Panc1 (cell line): ENCODE measurements around the gene HEG1. TPM values are rescaled to one million over a fixed set of nuclear protein-coding genes. Genes with fewer than 3 reads are reported as not detected.
A peak's percentile ranks its signal among the peaks of the same experiment; 100 is the strongest.

Experiments used
- ATAC-seq: fragments of 200-7000 bp; cut with Tn5 transposase; 2 replicates; pipeline ENCODE4 v1.9.1; 2020; ENCODE audit warnings: mild to moderate bottlenecking, moderate library complexity
- BruUV-seq: library from RNA; stranded (reverse); fragments of 400-500 nt; replicated peaks from 2 replicates; lab custom pipeline; 2021; lab: Mats Ljungman, UMichigan
- CTCF ChIA-PET: fragments of 300-600 bp; sonication (Branson Sonifier 250); formaldehyde crosslinking; loops from one replicate; lab custom pipeline; 2022; ENCODE audit warnings: antibody characterized with exemption; lab: Charles Lee
- POLR2A ChIA-PET: fragments of 300-600 bp; sonication (Branson Sonifier 250); formaldehyde crosslinking; loops from one replicate; lab custom pipeline; 2022; ENCODE audit warnings: antibody characterized with exemption; lab: Charles Lee
- DNase-seq: peaks from one replicate; pipeline ENCODE4 v3.0.0-alpha.2; 2010; ENCODE audit warnings: low read depth, low spot score
- H3K27ac ChIP-seq: 2 replicates; pipeline ENCODE4 v1.5.1; 2011; ENCODE audit warnings: mild to moderate bottlenecking, low read length, inconsistent platforms
- H3K27me3 ChIP-seq: fragments of 200-500 bp; sonication (Bioruptor generic); 2 replicates; pipeline ENCODE4 v1.6.0; 2014; ENCODE audit warnings: low read length, inconsistent platforms; ENCODE audit not compliant: control insufficient read depth, insufficient read depth
- H3K36me3 ChIP-seq: fragments of 200-500 bp; sonication (Bioruptor generic); 2 replicates; pipeline ENCODE4 v1.5.1; 2014; ENCODE audit warnings: inconsistent platforms, mild to moderate bottlenecking, low read length, moderate library complexity; ENCODE audit not compliant: control insufficient read depth, insufficient read depth
- H3K4me1 ChIP-seq: 2 replicates; pipeline ENCODE4 v1.5.1; 2011; ENCODE audit warnings: inconsistent platforms, mild to moderate bottlenecking, low read length, moderate library complexity; ENCODE audit not compliant: control insufficient read depth, insufficient read depth
- H3K4me3 ChIP-seq, 2 experiments: 2 replicates each; pipeline ENCODE4 v1.5.1; 2011 to 2012; ENCODE audit warnings: low read depth in 2 of 2, low read length in 2 of 2, mild to moderate bottlenecking in 2 of 2, inconsistent platforms in 1 of 2, moderate library complexity in 1 of 2
- H3K9me3 ChIP-seq: fragments of 200-500 bp; sonication (Bioruptor generic); 2 replicates; pipeline ENCODE4 v1.5.1; 2014; ENCODE audit warnings: low read depth, mild to moderate bottlenecking, inconsistent platforms, low read length, moderate library complexity; ENCODE audit not compliant: control insufficient read depth, insufficient read depth
- CTCF ChIP-seq: fragments of 450-650 bp; IDR thresholded peaks from 2 replicates; pipeline ENCODE4 v1.5.1; 2017; ENCODE audit warnings: mild to moderate bottlenecking
- POLR2AphosphoS5 ChIP-seq: IDR thresholded peaks from 2 replicates; pipeline ENCODE4 v1.6.1; 2012; ENCODE audit warnings: mild to moderate bottlenecking, low read depth, low read length, moderate library complexity
- REST ChIP-seq, 2 experiments: IDR thresholded peaks; 2 replicates each; pipeline ENCODE4 v1.6.1; 2011 to 2012; ENCODE audit warnings: low read depth in 2 of 2, control low read depth in 1 of 2, low read length in 1 of 2, mild to moderate bottlenecking in 1 of 2, moderate library complexity in 1 of 2; ENCODE audit not compliant: insufficient read depth in 1 of 2
- SIN3A ChIP-seq: IDR thresholded peaks from 2 replicates; pipeline ENCODE4 v1.6.1; 2012; ENCODE audit warnings: low read depth, mild to moderate bottlenecking, low read length, moderate library complexity, borderline replicate concordance; ENCODE audit not compliant: insufficient read depth
- TCF7L2 ChIP-seq: IDR thresholded peaks from 2 replicates; pipeline ENCODE4 v1.6.1; 2011; ENCODE audit warnings: mild to moderate bottlenecking, low read depth, low read length, inconsistent platforms
- in situ Hi-C: cut with HindIII; loops from 2 replicates; pipeline ENCODE4 v1.10.0; 2016; ENCODE audit warnings: low sequenced_read_pairs, low pct_unique_long_range_greater_than_20kb
- intact Hi-C: fragments of 100-400 bp; cut with micrococcal nuclease; formaldehyde crosslinking; loops from one replicate; pipeline ENCODE4 v1.10.0; 2022; ENCODE audit not compliant: unreplicated experiment
- total RNA-seq: library from RNA; stranded (reverse); gene quantifications from one replicate; pipeline ENCODE4 v1.2.1, GENCODE V29; 2021; ENCODE audit not compliant: unreplicated experiment

Gene HEG1
- total RNA-seq, 1 experiment from 2014 or later: 141 TPM

DNA sequence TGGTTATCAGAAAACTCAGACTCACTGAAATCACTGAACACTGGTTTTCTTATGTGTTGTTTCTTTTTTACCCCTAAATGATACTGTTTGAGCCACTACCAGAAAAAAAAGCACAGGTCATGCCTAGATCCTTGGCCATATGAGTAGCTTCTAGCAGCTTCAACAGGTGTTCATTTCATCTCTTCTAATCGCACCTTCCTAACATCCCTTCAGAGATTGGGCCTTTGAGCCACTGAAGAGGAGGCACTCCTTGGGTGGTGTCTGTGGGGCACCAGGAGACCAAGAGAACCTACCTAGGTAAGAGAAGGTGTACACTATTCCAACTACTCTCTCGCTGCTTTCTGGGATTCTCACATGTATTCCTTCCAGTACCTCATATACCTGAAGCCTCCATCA is 2.5 kb downstream of the HEG1 start:
- peak overlapping the region; percentile 92 to 94 for H3K4me3 ChIP-seq

GRCh38 chr3:125052624-125053303 is 3.0 kb downstream of the HEG1 start:
- peak; percentile 4; the same call in 1 of the 2 replicates for ATAC-seq
- no TSS peak for BruUV-seq
- no peaks in the 10 kb centered on the region for H3K36me3 ChIP-seq
- ChIA-PET POLR2A (no interaction called here), CTCF (no interaction called here)
- intact Hi-C loops (loop anchor here (5.0 kb wide), 1 partner anchor 100 kb away; no protein-coding TSS in a partner anchor), in situ Hi-C loops (no loop called here)
- peak overlapping the region; percentile 92 to 94 for H3K4me3 ChIP-seq
- H3K9me3 ChIP-seq: no peaks in the 10 kb centered on the region
- H3K27me3 ChIP-seq: no peaks in the 10 kb centered on the region
- H3K4me1 ChIP-seq: peaks cover 68% of the 10 kb centered on the region
- DNase-seq: no peak
- no peak for TF ChIP-seq TCF7L2
- no peak for TF ChIP-seq CTCF
- 0 out of 2 replicates have a peak, but pooled peaks have one; percentile 11 for TF ChIP-seq SIN3A
- peak overlapping the region; percentile 96 for H3K27ac ChIP-seq

More for the DNA sequence above, 2.5 kb downstream of the HEG1 start:
- Histone ChIP-seq H3K36me3 (no peaks in the 10 kb centered on the region), H3K27me3 (no peaks in the 10 kb centered on the region), H3K27ac (peak overlapping the region; percentile 96), H3K4me1 (peaks cover 74% of the 10 kb centered on the region), H3K9me3 (no peaks in the 10 kb centered on the region)
- DNase-seq (no peak), ATAC-seq (no peak)
- intact Hi-C loops (loop anchor here (5.0 kb wide), 1 partner anchor 99 kb away; no protein-coding TSS in a partner anchor), in situ Hi-C loops (no loop called here)
- no TSS peak for BruUV-seq
- no peak for TF ChIP-seq CTCF
- TF ChIP-seq SIN3A: no peak
- TF ChIP-seq TCF7L2: no peak
- TF ChIP-seq POLR2AphosphoS5: no peak
- no peak for TF ChIP-seq REST (IDR thresholded peaks at IDR 0.05; ENCODE audit: insufficient read depth in 1 of 2, low read depth in 2 of 2, low read length in 1 of 2)
- ChIA-PET POLR2A (no interaction called here), CTCF (no interaction called here)
